NB4 (cell line): ENCODE results near the gene ZC3H12D.

Experiments used
- DNase-seq: peaks from one replicate; pipeline ENCODE4 v3.0.0; 2010; ENCODE audit warnings: low read depth
- H3K4me3 ChIP-seq: one replicate; pipeline ENCODE4 v1.5.1; 2011; ENCODE audit warnings: mild to moderate bottlenecking, low read depth, low read length, moderate library complexity
- CTCF ChIP-seq: IDR thresholded peaks from one replicate; pipeline ENCODE4 v1.5.1; 2012; ENCODE audit warnings: low read depth, low read length
- MAX ChIP-seq: IDR thresholded peaks from 2 replicates; pipeline ENCODE4 v1.6.1; 2011; ENCODE audit warnings: low read depth, low read length
- MYC ChIP-seq: IDR thresholded peaks from 2 replicates; pipeline ENCODE4 v1.6.1; 2011; ENCODE audit warnings: low read depth, low read length
- POLR2A ChIP-seq: IDR thresholded peaks from 2 replicates; pipeline ENCODE4 v1.6.1; 2011; ENCODE audit warnings: mild to moderate bottlenecking; ENCODE audit not compliant: insufficient read length; ENCODE audit errors: extremely low read depth

ZC3H12D gene

GRCh38 chr6:149503872-149504271 is 19.1 kb upstream of the ZC3H12D start:
- DNase-seq, result no peak
- TF ChIP-seq MAX (no peak), POLR2A (no peak), MYC (no peak), CTCF (no peak)
- H3K4me3 ChIP-seq, result no peak overlapping the region

GRCh38 chr6:149503276-149503675 is 18.5 kb upstream of the ZC3H12D start:
- no peak overlapping the region for H3K4me3 ChIP-seq
- peak; percentile 14 for DNase-seq
- no peak for TF ChIP-seq CTCF
- TF ChIP-seq MAX, result no peak
- TF ChIP-seq POLR2A, result no peak
- TF ChIP-seq MYC, result no peak

- no peak for TF ChIP-seq POLR2A
- TF ChIP-seq CTCF, result no peak
- no peak for TF ChIP-seq MYC
- no peak for TF ChIP-seq MAX
- H3K4me3 ChIP-seq, result no peak overlapping the region
- DNase-seq, result no peak
Measured at GRCh38 chr6:149501768-149502167, 17.0 kb upstream of the ZC3H12D start.

GRCh38 chr6:149501201-149501600 is 16.4 kb upstream of the ZC3H12D start:
- no peak overlapping the region for H3K4me3 ChIP-seq
- TF ChIP-seq MAX, result no peak
- no peak for TF ChIP-seq MYC
- no peak for TF ChIP-seq CTCF
- no peak for TF ChIP-seq POLR2A
- DNase-seq, result no peak

GRCh38 chr6:149500096-149500495 is 15.3 kb upstream of the ZC3H12D start:
- DNase-seq, result no peak
- H3K4me3 ChIP-seq, result no peak overlapping the region
- no peak for TF ChIP-seq CTCF
- no peak for TF ChIP-seq MAX
- TF ChIP-seq MYC, result no peak
- no peak for TF ChIP-seq POLR2A

- DNase-seq, result no peak
- H3K4me3 ChIP-seq, result no peak overlapping the region
- TF ChIP-seq MYC (no peak), CTCF (no peak), POLR2A (no peak), MAX (no peak)
Measured at GRCh38 chr6:149499066-149499465, 14.3 kb upstream of the ZC3H12D start.
